HG03066 (cell line): ENCODE results near the gene WRAP53.
A peak's percentile ranks its signal among the peaks of the same experiment; 100 is the strongest.

Experiments
- ATAC-seq: cut with Tn5 transposase; IDR thresholded peaks from one replicate; pipeline ENCODE4 v1.9.1; 2021; ENCODE audit warnings: low read depth; ENCODE audit not compliant: unreplicated experiment

The WRAP53 gene

DNA sequence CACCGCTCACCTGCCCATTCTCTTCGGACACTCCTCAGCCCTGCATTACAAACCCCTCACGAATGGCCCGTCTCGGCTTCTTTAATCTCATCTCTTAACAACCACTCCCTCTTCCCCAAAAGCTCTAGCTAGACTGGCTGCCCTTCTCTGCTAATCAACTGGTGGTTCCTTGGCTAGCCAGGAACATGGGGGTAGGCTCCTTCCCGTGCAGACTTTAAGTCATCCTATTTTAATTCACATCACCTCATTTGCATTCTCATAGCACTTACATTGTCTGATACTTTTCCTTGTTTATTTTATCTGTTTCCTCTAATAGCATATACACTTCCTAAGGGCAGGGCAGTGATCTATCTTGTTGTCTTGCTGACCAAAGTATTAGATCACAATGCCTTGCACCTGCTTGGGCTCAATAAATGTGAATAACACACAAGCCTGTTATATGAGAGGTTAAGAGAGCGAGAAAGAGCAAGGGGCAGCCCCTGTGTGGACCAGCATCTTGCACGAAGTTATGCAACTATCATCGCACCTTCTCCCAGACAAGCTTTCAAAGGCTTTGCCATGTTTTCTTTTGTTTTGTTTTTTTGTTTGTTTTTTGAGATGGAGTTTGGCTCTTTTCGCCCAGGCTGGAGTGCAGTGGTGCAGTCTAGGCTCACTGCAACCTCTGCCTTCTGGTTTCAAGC, 10.7 kb upstream of the WRAP53 start:
- ATAC-seq = no peak

GRCh38 chr17:7684851-7685532, 3.3 kb upstream of the WRAP53 start:
- no peak for ATAC-seq

DNA sequence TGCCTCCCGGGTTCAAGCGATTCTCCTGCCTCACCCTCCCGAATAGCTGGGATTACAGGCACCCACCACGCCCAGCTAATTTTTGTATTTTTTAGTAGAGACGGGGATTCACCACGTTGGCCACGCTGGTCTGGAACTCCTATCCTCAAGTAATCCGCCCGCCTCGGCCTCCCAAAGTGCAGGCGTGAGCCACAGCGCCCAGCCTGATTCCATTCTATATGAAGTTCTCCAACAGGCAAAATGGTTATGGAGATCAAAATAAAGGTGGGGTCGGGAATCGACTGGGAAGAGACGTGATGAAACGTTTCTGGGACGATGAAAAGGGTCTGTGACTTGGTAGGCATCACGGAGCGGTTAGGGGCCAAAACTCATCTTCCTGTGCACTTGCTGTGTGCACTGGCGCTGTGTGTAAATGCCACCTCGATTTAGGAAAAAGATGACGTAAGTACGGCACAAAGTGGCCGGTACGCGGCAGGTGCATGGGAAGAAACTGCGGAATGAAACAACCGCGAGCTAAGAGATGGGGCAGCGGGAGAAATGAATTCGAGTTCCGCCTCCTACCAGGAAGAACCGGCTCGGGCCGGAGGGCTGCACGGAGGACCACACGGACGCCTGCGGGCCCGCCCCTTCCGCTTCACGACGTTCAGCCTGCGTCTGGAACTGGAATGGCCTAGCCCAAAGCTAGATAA, 2.6 kb upstream of the WRAP53 start:
- peak; percentile 39 for ATAC-seq

DNA sequence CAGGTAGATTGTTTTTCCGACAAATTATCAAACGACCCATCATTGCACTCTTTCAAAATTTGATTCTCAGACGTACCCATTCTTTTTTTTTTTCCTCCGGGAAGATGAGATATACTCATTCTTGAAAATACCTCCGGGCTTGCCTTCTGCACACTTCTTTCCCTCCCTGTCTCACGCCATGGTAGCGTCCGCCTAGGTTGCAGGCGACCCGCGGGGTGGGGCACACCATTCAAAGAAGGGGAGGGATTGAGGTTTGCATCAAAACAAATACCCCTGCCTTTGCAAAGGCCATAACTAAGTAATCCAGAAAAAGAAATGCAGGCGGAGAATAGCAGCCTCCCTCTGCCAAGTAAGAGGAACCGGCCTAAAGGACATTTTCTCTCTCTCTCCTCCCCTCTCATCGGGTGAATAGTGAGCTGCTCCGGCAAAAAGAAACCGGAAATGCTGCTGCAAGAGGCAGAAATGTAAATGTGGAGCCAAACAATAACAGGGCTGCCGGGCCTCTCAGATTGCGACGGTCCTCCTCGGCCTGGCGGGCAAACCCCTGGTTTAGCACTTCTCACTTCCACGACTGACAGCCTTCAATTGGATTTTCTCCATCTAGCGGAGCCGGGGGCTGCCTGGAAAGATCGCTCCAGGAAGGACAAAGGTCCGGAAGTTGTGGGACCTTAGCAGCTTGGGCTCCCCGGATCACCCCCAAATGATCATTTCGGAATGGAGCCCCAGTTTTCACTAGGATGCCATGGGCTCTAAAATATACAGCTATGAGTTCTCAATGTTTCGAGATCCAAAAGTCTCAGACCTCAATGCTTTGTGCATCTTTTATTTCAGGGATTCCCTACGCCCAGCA, 1.8 kb upstream of the WRAP53 start:
- peak; percentile 36 for ATAC-seq

- ATAC-seq = no peak
These were observed 987 bp upstream of the WRAP53 start, which contains the start of gene TP53 for GRCh38 chr17:7687072-7687907. Gene TP53 (minus strand): TSS chr17:7687490. CDS start chr17:7676594, 10,896 bp downstream.

DNA sequence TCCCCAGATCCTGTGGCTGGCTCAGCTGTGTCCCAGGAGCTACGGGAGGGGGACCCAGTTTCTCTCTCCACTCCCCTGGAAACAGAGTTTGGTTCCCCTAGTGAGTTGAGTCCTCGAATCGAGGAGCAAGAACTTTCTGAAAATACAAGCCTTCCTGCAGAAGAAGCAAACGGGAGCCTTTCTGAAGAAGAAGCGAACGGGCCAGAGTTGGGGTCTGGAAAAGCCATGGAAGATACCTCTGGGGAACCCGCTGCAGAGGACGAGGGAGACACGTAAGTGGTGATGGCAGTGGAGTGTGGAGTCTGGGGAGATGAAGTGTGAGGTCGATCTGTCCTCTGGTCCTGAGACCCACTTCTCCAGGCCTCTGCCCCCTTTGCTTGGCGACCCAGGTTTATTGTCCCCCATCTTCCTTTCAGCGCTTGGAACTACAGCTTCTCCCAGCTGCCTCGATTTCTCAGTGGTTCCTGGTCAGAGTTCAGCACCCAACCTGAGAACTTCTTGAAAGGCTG, 585 bp downstream of the WRAP53 start:
- no peak for ATAC-seq

- ATAC-seq = no peak
These were observed 7.3 kb downstream of the WRAP53 start for GRCh38 chr17:7695586-7695985.

- no peak for ATAC-seq
These were observed 9.7 kb downstream of the WRAP53 start for GRCh38 chr17:7697828-7698588.

GRCh38 chr17:7700510-7700909, 12.2 kb downstream of the WRAP53 start:
- ATAC-seq = no peak

GRCh38 chr17:7701681-7702080, 13.4 kb downstream of the WRAP53 start:
- ATAC-seq = no peak

DNA sequence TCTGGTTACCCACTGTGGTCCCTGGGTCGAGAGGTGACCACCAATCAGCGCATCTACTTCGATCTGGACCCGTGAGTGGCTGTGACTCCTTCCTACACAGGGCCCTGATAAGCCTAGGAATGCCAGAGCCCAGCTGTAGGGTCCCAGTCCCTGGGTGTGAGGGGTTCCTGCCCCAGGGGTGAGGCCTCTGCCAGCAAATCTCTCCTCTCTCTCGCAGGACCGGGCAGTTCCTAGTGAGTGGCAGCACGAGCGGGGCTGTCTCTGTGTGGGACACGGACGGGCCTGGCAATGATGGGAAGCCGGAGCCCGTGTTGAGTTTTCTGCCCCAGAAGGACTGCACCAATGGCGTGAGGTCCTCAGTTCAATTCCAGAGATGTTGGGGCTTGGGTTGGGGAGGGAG, 14.5 kb downstream of the WRAP53 start:
- ATAC-seq = no peak

DNA sequence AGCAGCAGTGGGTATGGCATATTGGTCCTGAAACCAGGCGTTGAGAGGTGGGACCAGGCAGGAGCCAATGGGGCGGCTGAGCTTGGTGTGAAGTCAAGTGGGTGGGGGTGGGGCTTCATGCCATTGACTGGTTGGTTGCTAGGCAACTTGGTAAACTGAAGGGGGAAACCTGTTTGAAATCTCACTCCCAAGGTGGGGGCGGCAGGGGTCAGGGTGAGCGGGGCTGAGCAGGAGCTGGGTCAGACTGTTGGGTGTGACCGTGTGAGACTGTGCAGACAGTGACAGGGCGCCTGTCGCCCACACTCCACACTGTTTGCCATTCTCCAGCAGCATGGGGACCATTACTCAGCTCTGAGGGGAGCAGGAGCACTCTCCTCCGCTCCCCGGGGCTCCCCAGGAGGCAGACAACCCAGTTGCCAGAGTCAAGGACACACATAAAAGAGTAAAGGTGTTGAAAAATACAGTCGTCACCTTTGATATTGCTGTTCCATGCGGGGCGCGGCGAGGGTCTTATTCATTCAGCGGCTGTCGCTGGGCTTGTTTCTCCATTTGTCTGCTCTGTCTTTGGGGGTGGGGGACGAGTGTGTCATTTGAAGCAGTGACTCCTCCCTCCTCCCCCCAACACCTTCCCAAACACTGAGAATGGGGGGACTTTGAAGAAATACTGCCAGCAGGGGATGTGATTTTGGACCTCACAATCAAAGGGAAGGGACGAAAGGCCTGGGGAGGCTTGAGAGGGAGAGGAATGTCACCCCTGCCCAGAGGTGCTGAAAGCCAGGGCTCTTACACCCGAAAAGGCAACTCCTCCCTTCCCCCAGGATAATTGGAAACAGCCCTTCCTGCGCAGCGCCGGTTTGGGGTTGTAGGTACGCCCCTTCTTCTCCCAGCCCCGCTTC, 15.6 kb downstream of the WRAP53 start:
- ATAC-seq = no peak

DNA sequence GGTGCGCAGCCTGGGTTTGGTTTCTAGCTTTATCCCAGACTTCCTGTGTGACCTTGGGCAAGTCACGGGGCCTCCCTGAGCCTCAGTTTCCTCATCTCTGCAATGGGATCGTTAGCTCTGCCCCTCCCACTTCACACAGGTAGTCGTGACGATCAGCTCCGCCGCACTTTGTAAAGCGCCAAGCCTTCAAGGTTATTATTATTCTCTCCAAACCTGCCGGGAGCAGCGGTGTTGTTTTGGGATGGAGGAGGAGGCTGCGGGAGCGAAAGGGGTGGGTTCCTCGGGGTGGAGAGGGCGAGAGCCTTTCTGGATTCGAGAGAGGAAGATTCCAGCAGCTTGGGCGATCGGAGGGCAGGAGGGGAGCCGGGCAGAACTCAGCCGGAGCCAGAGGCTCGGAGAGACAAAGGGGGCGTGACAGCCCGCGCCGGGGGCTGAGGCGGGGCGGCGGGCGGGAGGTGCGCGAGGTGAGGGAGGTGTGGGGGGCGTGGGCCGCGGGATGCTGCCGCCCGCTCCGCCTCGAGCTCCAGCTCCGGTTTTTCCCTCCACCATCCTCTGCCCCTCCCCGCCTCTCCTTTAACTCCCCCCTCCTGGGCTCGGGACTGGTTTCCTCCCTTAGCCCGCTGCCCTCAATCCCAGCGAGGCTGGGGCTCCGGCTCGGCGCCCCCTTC, 16.5 kb downstream of the WRAP53 start, which contains the start of gene EFNB3:
Gene EFNB3, plus strand, starts transcription at position 602 of the 668 bp plus-strand sequence. CDS start 397 bp downstream, outside the sequence.
- ATAC-seq = no peak

- no peak for ATAC-seq
These were observed 17.3 kb downstream of the WRAP53 start for GRCh38 chr17:7705269-7706255.

- ATAC-seq = no peak
These were observed 18.5 kb downstream of the WRAP53 start for GRCh38 chr17:7706631-7707354.
